ENCODE measurements around the gene MPHOSPH8. TPM values are rescaled to one million over a fixed set of nuclear protein-coding genes. Genes with fewer than 3 reads are reported as not detected.

MPHOSPH8 gene
- total RNA-seq, 2 donors from 2014 or later, result 40.3 to 56.5 TPM

DNA sequence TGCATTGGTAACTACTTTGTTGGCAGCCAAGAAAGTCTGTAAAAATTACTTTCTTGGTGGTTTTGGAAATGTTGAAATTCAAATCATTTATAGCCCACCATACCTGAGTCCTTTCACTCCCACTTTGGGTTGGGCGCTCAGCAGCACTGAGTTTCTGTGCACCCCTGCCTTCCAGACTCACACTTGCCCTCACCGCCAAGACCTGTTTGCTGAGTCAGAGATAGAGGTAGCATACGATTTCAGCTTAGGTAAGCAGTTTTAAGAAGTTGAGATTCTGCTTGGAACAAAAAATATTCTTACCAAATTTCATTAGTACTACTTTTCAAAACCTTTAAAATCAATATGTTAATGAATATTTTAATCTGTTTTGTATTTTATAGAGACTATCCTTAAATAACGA, 12.6 kb downstream of the MPHOSPH8 start:
- ATAC-seq, result no peak
- Mint-ChIP-seq H3K27ac (no peak overlapping the region), H3K27me3 (no peaks in the 10 kb centered on the region), H3K4me1 (peaks cover 31% of the 10 kb centered on the region), H3K36me3 (ENCODE audit: low read depth) (peaks cover 17% of the 10 kb centered on the region), H3K4me3 (no peak overlapping the region)
- DNase-seq, result no peak
- no peaks in the 10 kb centered on the region for H3K9me3 ChIP-seq (ENCODE audit: control insufficient read depth, low read length, poor library complexity, severe bottlenecking)

DNA sequence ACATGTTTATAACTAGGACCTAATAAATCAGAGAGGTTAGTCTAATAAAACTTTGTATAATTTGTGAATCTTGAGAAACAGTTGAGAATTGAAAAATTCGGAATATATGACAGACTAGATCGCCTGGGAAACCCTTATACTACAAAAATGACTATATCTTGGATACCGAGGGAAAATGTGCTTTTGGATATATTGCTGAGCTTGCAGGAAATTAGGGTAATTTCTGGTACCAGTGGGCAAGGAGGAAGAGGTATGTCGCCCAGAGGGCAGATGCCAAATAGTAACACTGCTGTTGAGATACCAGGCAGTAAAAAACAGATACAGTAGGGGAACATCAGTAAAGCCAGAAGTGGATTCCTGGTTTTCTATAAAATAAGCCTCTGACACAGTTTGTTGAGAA, 17.3 kb downstream of the MPHOSPH8 start:
- Mint-ChIP-seq H3K27me3 (no peaks in the 10 kb centered on the region), H3K27ac (peak overlapping the region; percentile 86), H3K4me1 (peaks cover 23% of the 10 kb centered on the region), H3K4me3 (no peak overlapping the region), H3K36me3 (ENCODE audit: low read depth) (peaks cover 20% of the 10 kb centered on the region)
- no peaks in the 10 kb centered on the region for H3K9me3 ChIP-seq (ENCODE audit: control insufficient read depth, low read length, poor library complexity, severe bottlenecking)
- no peak for DNase-seq
- ATAC-seq, result no peak

DNA sequence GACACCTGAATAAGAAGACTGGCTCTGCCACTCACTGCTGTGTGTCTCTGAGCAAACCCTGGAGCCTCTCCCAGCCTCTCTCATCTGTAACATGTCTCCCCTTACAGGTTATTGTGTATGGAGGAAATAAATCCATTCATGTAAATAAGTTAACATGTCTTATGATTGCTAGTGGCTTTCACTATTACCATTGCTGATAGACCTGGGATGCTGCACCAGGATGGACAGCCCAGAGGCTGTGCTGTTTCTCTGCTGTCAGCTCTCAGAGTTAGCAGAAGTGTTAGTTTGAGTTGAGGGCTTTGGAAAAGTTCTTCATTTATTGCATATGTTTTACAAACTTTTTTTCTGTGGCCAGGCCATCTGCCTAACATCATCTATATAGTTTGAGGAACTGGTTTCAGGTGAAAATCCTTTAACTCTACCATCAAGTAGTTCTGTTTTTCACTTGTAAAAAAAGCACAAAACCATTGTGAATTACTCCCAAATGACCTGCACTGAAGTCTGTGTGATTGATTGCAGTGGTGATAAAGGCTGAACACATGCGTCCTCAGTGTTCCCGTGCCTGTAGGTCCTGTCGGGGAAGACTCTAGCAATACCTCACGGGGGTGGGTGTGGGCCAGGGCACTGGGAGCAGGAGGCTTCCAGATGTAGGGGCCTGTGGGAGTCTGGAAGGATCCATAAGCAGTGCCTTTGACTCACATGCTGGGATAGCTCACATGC, 24.6 kb downstream of the MPHOSPH8 start:
- DNase-seq, result no peak
- Mint-ChIP-seq H3K4me1 (peaks cover 11% of the 10 kb centered on the region), H3K27ac (peak overlapping the region; percentile 19), H3K27me3 (no peaks in the 10 kb centered on the region), H3K36me3 (ENCODE audit: low read depth) (peaks cover 7% of the 10 kb centered on the region), H3K4me3 (no peak overlapping the region)
- no peak for ATAC-seq
- H3K9me3 ChIP-seq (ENCODE audit: control insufficient read depth, low read length, poor library complexity, severe bottlenecking), result no peaks in the 10 kb centered on the region

DNA sequence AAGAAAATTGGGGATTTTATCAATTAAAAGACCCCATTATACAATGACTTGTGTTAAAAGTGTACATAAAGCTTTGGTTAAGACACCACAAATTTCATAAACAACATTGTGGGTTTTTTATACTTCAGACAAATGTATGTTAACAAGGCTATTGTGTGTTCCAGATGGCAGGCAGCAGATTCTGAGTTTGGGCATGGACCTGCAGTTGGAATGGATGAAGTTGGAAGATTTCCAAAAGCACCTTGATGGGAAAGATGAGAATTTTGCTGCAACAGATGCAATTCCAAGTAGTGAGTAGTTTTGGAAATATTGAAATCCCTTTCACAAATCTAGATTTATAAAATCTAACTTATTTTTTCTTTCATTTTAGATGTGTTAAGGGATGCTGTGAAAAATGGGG, 25.4 kb downstream of the MPHOSPH8 start:
- no peaks in the 10 kb centered on the region for H3K9me3 ChIP-seq (ENCODE audit: control insufficient read depth, low read length, poor library complexity, severe bottlenecking)
- Mint-ChIP-seq H3K4me3 (no peak overlapping the region), H3K36me3 (ENCODE audit: low read depth) (peaks cover 3% of the 10 kb centered on the region), H3K27ac (no peak overlapping the region), H3K4me1 (peaks cover 8% of the 10 kb centered on the region), H3K27me3 (no peaks in the 10 kb centered on the region)
- DNase-seq, result no peak
- no peak for ATAC-seq

DNA sequence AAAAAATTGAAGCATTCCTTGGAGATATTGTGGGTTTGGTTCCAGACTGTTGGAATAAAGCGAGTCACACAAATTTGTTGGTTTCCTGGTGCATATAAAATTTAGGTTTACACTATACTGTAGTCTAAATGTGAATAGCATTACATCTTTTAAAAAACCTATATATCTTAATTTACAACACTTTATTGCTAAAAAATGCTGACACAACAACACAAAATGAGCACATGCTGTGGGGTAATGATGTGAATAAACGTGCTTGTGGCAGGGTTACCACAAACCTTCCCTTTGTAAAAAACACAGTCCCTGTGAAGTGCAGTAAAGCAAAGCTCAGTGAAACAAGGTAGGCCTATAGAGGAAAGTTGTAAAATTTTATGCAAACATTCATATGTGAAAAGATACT, 27.7 kb downstream of the MPHOSPH8 start:
- no peaks in the 10 kb centered on the region for H3K27me3 Mint-ChIP-seq
- H3K27ac Mint-ChIP-seq, result no peak overlapping the region
- ATAC-seq (no peak), DNase-seq (no peak)
- no peaks in the 10 kb centered on the region for H3K9me3 ChIP-seq (ENCODE audit: control insufficient read depth, low read length, poor library complexity, severe bottlenecking)
- no peak overlapping the region for H3K4me3 Mint-ChIP-seq
- H3K36me3 Mint-ChIP-seq (ENCODE audit: low read depth), result no peaks in the 10 kb centered on the region
- peaks cover 11% of the 10 kb centered on the region for H3K4me1 Mint-ChIP-seq

DNA sequence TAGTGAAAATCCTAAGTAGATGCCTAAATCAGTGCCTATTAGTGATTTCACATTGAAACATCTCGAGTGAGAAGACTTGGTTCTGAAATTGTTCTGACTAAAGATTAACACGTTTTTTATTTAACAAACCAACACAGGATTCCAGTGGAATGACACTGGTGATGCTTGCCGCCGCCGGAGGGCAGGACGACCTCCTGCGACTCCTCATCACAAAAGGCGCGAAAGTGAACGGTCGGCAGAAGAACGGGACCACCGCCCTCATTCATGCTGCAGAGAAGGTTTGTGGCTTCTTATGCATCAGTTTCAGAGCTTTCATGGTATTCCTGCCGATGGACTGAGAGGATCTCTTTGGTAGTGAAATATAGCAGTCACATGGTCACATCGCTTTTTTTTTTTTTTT, 28.1 kb downstream of the MPHOSPH8 start:
- ATAC-seq (no peak), DNase-seq (no peak)
- no peaks in the 10 kb centered on the region for H3K9me3 ChIP-seq (ENCODE audit: control insufficient read depth, low read length, poor library complexity, severe bottlenecking)
- Mint-ChIP-seq H3K27ac (no peak overlapping the region), H3K4me3 (no peak overlapping the region), H3K27me3 (no peaks in the 10 kb centered on the region), H3K4me1 (peaks cover 11% of the 10 kb centered on the region), H3K36me3 (ENCODE audit: low read depth) (no peaks in the 10 kb centered on the region)

DNA sequence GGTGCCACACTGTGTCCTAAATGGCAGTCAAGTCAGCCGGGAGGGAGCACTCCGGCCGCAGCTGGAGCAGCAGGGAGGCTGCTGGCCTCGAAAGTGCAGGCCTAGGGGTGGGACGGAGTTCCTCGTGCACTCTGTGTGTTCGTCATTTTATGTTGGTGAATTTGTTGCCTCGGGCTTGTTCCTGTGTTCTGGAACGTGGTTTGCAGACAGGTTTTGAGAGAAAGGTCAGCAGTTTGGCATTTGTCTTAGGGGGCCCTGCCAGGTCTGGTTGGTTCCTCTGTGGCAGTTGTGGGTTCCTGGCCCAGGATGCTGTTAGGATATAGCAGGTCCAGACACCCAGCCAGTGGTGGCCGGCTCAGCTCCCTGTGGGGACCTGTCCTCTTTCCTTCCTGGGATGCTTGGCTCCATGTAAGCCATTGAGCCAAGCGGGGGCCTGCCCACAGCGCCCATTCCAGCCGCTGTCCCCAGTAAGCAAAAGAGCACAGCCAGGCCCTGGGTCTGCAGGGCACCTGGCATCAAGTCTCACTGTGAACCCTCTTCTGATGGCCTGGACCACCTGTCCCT, 30.0 kb downstream of the MPHOSPH8 start:
- Mint-ChIP-seq H3K27ac (peak overlapping the region; percentile 89), H3K36me3 (ENCODE audit: low read depth) (no peaks in the 10 kb centered on the region), H3K27me3 (no peaks in the 10 kb centered on the region), H3K4me1 (peaks cover 9% of the 10 kb centered on the region), H3K4me3 (no peak overlapping the region)
- H3K9me3 ChIP-seq (ENCODE audit: control insufficient read depth, low read length, poor library complexity, severe bottlenecking), result no peaks in the 10 kb centered on the region
- no peak for DNase-seq
- no peak for ATAC-seq

DNA sequence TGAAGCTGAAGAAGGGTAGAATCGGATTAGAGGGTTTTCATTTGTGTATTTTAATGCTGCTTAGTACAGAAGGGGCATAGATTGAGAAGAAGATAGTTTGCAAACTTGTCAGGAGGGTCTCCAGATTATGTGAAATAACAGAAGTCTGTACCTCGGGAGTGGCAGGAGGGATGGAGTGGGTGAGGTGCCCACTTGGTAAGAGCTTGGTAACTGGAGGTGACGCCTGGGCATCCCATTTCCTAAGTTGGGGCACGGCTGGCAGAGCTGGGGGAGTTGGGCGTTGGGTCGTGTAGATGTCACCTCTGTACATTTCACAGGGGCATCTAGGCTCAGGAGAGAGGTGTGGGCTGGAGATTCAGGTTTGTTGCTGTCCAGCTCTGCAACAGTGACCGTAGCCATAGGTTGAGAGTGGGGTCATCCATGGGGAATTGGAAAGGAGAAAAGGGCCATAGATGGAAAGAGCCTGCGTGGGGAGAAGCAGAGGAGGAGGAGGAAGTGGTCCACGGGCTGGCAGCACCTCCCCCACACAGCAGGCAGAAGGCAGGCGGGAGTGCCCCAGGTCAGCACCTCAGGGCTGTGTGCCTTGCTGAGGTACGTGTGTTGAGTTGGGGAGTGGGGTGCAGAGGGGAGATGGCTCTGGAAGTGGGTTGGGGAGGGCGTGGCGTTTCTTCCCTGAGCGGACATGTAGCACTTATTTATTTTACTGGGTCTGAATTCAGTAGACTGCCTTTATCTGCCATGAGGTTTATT, 31.2 kb downstream of the MPHOSPH8 start:
- Mint-ChIP-seq H3K27ac (peak overlapping the region; percentile 89), H3K27me3 (no peaks in the 10 kb centered on the region), H3K4me1 (peaks cover 9% of the 10 kb centered on the region), H3K36me3 (ENCODE audit: low read depth) (no peaks in the 10 kb centered on the region), H3K4me3 (no peak overlapping the region)
- ATAC-seq (no peak), DNase-seq (no peak)
- H3K9me3 ChIP-seq (ENCODE audit: control insufficient read depth, low read length, poor library complexity, severe bottlenecking), result no peaks in the 10 kb centered on the region

DNA sequence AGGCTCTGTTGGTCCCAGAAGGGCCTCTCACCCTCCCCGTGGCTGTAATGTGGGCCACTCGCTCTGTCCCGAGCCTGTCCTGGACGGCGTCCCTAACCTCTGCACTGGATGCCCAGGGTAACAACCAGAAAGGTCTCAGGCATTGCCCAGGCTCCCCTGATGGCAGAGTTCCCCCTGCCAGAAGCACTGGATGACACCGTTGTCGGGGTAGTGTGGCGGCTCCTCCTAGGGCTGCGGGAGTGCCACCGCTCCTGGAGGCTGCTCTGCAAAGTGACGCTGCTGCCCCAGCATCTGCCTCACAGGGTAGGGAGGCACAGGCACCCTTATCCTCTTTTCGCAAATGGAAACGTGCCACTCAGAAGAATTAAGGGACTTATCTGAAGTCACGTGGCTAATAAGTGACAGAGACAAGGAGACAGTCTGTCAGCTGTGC, 32.0 kb downstream of the MPHOSPH8 start:
- ATAC-seq (no peak), DNase-seq (no peak)
- no peaks in the 10 kb centered on the region for H3K9me3 ChIP-seq (ENCODE audit: control insufficient read depth, low read length, poor library complexity, severe bottlenecking)
- Mint-ChIP-seq H3K27ac (no peak overlapping the region), H3K36me3 (ENCODE audit: low read depth) (no peaks in the 10 kb centered on the region), H3K27me3 (no peaks in the 10 kb centered on the region), H3K4me1 (peaks cover 9% of the 10 kb centered on the region), H3K4me3 (no peak overlapping the region)

DNA sequence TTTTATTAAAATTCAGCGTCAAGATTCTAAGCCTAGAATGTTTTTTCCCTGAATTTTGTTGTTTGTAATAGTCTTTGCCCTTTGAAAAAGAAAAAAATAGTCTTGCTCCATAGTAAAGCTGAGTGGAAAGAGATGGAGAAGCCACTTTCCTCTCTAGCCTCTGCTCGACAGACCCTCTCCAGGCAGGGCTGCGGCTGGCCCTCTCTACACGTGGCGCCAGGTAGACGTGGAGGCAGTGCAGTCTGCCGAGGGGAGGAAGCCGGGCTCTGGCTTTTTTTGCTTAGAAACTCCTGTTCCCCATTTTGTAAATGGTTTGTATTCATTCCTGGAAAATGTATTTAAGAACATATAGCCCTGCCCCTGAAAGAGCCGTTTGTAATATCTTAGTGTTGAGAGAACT, 35.3 kb downstream of the MPHOSPH8 start:
- no peak for ATAC-seq
- Mint-ChIP-seq H3K4me1 (peaks cover 11% of the 10 kb centered on the region), H3K27me3 (no peaks in the 10 kb centered on the region), H3K4me3 (no peak overlapping the region), H3K27ac (no peak overlapping the region), H3K36me3 (ENCODE audit: low read depth) (peaks cover 3% of the 10 kb centered on the region)
- no peak for DNase-seq
- H3K9me3 ChIP-seq (ENCODE audit: control insufficient read depth, low read length, poor library complexity, severe bottlenecking), result no peaks in the 10 kb centered on the region

DNA sequence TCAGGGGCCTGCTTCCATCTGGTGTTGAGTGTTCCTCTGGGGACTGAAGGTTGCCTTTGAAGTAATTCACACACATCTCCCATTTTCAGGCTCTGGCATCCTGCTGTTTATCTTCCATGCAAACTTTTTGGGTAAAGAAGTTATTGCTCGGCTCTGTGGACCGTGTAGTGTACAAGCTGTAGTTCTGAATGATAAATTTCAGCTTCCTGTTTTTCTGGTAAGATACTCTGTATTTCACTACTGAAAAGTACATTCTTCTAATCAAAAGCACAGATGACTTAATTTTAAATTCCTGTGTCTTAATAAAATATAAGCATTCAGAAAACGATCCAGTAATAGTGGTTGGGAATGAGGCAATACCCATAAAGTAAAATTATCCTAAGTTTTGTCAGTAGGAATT, 36.7 kb downstream of the MPHOSPH8 start:
- Mint-ChIP-seq H3K27ac (peak overlapping the region; percentile 29), H3K27me3 (no peaks in the 10 kb centered on the region), H3K4me3 (no peak overlapping the region), H3K4me1 (peaks cover 4% of the 10 kb centered on the region), H3K36me3 (ENCODE audit: low read depth) (peaks cover 3% of the 10 kb centered on the region)
- no peak for ATAC-seq
- DNase-seq, result no peak
- H3K9me3 ChIP-seq (ENCODE audit: control insufficient read depth, low read length, poor library complexity, severe bottlenecking), result no peaks in the 10 kb centered on the region

DNA sequence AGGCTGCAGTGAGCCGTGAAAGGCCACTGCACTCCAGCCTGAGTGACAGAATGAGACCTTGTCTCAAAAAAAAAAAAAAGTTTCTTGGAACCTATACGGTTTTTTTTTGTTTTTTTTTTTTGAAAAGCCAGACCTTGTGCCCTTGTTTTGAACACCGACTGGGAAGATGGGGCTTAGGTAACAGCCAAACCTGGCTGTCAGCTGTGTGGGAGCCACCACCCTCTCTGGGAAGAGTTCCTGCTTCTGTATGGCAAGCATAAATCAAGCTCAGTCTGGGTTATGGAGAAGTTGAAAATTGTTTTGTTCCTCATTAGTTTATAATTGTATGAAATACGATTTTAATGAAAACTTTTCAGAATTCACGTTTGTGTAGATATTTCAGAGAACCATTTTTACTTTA, 39.5 kb downstream of the MPHOSPH8 start:
- H3K27ac Mint-ChIP-seq, result no peak overlapping the region
- DNase-seq (no peak), ATAC-seq (no peak)

DNA sequence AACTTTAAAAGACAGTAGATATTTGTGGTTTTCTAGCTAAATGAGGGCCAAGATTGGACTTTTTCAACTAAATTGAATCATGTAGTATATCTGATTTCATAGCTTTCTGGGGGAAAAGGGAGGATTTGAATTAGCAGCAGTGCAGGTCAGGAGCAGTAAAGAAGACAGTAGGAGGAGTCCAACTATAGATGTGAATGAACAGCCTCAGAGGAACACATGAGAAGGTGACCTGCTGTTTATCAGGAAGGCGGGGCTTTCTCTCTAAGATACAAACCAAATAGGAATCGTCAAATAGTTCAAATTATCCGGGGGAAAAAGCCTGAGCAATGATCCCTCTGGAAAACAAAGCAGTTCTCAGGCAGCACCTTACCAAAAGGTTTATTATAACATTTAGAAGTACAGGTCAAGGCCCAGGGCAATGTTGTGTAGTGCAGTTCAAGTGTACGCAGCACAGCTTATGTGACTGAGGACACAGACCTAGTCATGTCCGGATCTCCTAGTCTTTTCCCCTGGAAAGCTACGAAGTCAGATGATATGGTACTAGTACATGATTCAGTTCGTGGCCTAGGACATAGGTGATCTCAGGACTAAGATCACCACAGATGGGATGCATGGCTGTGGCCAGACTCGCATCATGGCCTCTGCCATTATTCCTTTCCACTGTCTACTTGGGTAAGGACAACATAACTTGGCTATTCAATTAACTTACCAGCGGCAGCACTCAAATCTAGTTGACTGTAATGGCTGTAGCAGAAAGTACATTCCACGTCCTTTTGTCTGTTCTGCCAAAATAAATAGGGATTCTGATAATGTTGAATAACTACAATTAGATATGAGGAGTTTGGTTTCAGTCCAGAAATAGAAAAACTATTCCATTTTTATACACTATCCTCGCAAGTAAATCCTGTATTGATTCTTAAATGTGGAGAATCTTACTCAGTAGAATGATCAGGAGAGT, 40.3 kb downstream of the MPHOSPH8 start:
- Mint-ChIP-seq H3K36me3 (ENCODE audit: low read depth) (peaks cover 3% of the 10 kb centered on the region), H3K4me1 (peaks cover 6% of the 10 kb centered on the region), H3K4me3 (no peak overlapping the region), H3K27ac (no peak overlapping the region), H3K27me3 (no peaks in the 10 kb centered on the region)
- no peaks in the 10 kb centered on the region for H3K9me3 ChIP-seq (ENCODE audit: control insufficient read depth, low read length, poor library complexity, severe bottlenecking)
- ATAC-seq, result no peak
- no peak for DNase-seq

More for the DNA sequence above, 39.5 kb downstream of the MPHOSPH8 start:
- no peaks in the 10 kb centered on the region for H3K9me3 ChIP-seq (ENCODE audit: control insufficient read depth, low read length, poor library complexity, severe bottlenecking)
- Mint-ChIP-seq H3K36me3 (ENCODE audit: low read depth) (peaks cover 3% of the 10 kb centered on the region), H3K27me3 (no peaks in the 10 kb centered on the region), H3K4me1 (peaks cover 4% of the 10 kb centered on the region), H3K4me3 (no peak overlapping the region)

Measured in T-helper 17 cell (primary cell).